GM10248 (cell line): Measurements from ENCODE around the gene PLEKHF1.
"Not testable (repeated sequence)": the region's sequence is repeated elsewhere in the genome, so short reads cannot be mapped to it uniquely, and the experiment has no call there.

Experiments
- CTCF ChIA-PET: fragments of 300-600 bp; sonication (Branson Sonifier 250); formaldehyde crosslinking; extraction: SDS; loops from one replicate; lab custom pipeline; 2021; ENCODE audit warnings: antibody characterized with exemption; lab: Yijun Ruan, JAX
- POLR2A ChIA-PET: fragments of 350-650 bp; sonication (Branson Sonifier 250); formaldehyde crosslinking; extraction: SDS; loops from one replicate; lab custom pipeline; 2020; ENCODE audit warnings: antibody characterized with exemption; lab: Yijun Ruan, JAX
- DNase-seq: peaks from one replicate; pipeline ENCODE4 v3.0.0; 2012; ENCODE audit errors: extremely low spot score
- TF ChIP-seq, protein P1 (sequence below): IDR thresholded peaks from 2 replicates; pipeline ENCODE4 v1.5.1; 2012; ENCODE audit warnings: mild to moderate bottlenecking, low read depth; ENCODE audit errors: extremely low read depth, missing control alignments, control extremely low read depth

PLEKHF1 gene

DNA sequence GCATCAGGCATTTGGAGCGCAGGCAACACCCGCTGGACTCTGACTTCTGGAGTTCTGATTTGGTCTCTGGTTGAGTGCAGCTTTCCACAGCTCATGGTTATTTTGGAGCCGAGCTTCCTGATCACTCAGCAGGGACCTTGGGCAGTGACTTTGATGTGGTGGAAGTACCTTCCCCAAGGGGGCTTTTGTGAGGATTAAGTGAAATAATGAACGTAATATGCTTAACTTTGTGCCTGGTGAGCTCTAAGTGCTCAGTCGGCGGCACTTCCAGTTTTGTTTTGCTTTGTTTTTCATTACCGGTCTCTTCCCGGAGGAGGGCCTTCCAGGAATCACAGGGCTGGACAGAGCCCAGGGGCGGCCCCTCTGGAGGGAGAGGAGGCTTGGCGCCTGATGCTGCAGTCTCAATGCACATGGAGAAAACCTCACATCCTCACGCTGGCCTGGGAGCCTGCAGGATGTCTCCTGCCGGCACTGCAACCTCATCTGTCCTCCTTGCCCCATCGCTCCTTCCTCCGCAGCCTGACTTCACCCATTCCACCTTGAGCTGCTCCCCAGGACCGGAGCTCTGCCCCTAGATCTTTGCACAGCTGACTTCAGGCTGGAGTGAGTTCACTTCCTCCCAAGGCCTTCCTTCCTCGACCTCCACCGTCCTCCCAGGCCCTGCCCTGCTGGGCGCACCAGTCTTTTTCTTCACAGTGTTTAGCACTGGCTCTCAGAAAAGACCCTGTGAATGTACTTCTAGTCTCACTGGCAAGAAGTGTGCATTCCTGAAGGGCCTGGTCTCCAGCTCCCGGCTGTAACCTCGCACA lies 1.5 kb downstream of the PLEKHF1 start:
- TF ChIP-seq, protein P1, sequence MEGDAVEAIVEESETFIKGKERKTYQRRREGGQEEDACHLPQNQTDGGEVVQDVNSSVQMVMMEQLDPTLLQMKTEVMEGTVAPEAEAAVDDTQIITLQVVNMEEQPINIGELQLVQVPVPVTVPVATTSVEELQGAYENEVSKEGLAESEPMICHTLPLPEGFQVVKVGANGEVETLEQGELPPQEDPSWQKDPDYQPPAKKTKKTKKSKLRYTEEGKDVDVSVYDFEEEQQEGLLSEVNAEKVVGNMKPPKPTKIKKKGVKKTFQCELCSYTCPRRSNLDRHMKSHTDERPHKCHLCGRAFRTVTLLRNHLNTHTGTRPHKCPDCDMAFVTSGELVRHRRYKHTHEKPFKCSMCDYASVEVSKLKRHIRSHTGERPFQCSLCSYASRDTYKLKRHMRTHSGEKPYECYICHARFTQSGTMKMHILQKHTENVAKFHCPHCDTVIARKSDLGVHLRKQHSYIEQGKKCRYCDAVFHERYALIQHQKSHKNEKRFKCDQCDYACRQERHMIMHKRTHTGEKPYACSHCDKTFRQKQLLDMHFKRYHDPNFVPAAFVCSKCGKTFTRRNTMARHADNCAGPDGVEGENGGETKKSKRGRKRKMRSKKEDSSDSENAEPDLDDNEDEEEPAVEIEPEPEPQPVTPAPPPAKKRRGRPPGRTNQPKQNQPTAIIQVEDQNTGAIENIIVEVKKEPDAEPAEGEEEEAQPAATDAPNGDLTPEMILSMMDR, result no peak
- ChIA-PET POLR2A (no interaction called here), CTCF (interaction anchor here (1.0 to 8.7 kb wide), 7 partner anchors 11 to 61 kb away, joined by 3 to 58 read pairs (median 8); partner anchors contain the start of genes C19orf12 and POP4)
- DNase-seq, result no peak

DNA sequence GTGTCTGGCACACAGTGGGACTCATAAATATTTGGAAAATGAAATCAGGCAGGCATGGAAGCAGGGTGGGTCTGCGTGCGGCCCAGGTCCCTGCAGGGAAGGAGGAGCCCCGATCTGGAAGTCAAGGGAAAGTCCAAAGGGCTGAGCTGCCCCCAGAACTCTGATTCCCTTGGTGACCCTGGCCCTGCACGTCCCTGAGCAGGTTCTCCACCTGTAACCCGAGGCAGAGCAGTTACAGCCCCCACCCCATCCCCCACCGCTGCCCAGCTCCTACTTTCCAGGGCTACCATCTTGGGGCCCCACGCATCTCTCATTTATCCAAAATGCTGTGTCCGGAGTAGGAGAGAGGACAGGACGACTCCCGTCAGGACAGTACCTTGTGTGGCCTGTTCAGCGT lies 2.1 kb downstream of the PLEKHF1 start:
- ChIA-PET CTCF (interaction anchor here (1.4 to 8.7 kb wide), 6 partner anchors 24 to 206 kb away, joined by 4 to 58 read pairs (median 18); partner anchors contain the start of genes C19orf12 and POP4), POLR2A (no interaction called here)
- DNase-seq, result no peak
- TF ChIP-seq, protein P1, result no peak

DNA sequence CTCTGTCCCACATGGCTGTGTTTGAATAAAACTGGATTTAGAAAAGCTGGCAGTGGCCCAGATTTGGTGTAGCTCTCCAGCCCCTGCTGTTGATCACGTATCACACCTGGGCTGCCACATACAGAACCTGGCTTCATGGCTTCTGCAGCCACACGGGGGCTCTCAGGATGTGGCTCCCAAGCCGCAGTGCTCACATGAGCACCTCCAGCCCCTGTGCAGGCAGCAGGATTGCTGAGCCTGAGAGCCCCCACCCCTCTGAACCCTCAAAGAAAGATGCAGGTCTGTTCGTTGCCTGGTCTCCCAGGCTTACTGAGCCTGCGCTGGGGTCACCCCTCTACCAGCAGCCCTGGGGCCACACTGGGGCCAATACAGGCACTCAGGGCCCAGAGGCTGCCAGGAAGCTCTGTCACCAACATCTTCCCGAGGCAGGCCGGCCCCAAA lies 2.7 kb downstream of the PLEKHF1 start:
- TF ChIP-seq, protein P1, result peak; percentile 36
- ChIA-PET CTCF (interaction anchor here (1.0 to 8.7 kb wide), 7 partner anchors 10 to 206 kb away, joined by 3 to 58 read pairs (median 8); partner anchors contain the start of gene C19orf12), POLR2A (interaction anchor here (0.9 to 1.0 kb wide), 2 partner anchors 55 to 62 kb away, joined by 3 read pairs; partner anchors contain the start of gene POP4)
- DNase-seq, result no peak

DNA sequence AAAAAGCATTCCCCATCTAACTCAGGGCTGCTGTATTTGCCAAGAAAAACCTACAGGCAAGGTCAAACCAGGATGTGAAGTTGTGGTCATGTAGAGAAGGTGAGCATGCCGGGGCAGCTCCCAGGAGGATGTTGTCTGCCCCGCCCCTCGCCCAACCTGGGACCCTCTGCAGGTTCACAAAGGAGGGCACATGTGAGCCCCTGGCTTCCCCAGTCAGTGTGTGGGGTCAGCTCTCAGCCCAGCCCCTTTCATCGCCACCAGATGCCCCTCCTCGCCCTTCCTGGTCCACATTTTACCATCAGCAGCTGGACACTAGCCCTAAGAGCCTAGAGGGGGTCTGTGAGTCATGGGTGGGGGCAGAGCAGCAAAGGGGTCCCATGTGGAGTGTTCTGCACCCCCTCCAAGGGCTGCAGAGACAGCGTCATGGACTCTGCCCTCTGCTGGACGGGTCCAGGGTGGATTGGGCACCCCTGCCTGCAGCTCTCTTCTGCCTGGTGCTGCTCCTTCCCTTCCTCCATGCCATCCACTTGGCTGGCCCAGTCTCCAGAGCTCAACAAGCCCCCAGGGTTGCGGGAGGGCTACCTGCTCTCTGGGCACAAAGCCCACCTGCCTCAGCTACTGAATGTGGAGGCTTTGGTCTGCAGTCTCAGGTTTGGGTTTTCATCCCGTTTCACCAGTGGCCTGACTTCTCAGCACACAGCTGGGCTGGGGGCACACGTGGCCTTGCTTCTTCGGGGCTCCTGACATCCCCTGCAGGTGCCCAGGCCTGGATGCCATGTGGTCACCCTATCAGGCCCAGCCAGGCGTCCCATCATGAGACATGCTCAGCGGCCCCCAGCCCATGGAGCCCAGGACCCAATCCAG lies 3.7 kb downstream of the PLEKHF1 start:
- ChIA-PET POLR2A (interaction anchor here (0.6 to 1.0 kb wide), 3 partner anchors 56 to 71 kb away, joined by 3 read pairs; partner anchors contain the start of gene POP4), CTCF (interaction anchor here (1.0 to 8.7 kb wide), 7 partner anchors 11 to 205 kb away, joined by 3 to 58 read pairs (median 8); partner anchors contain the start of gene C19orf12)
- TF ChIP-seq, protein P1, result peak; percentile 17
- DNase-seq, result no peak

DNA sequence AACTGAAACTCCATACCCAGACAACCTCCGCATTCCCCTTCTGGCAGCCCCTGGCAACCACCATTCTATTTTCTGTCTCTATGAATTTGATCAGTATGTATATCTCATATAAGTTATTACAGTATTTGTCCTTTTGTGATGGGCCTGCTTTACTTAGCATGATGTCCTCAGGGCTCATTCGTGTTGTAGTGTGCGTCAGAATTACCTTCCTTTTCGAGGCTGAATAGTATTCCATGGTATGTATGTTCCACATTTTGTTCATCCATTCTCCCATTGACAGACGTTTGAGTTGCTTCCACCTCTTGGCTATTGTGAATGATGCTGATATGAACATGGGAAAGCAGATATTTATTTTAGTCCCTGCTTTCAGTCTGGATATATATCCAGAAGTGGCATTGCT lies 5.0 kb downstream of the PLEKHF1 start:
- no peak for DNase-seq
- ChIA-PET CTCF (no interaction called here), POLR2A (no interaction called here)
- TF ChIP-seq, protein P1, result no peak

DNA sequence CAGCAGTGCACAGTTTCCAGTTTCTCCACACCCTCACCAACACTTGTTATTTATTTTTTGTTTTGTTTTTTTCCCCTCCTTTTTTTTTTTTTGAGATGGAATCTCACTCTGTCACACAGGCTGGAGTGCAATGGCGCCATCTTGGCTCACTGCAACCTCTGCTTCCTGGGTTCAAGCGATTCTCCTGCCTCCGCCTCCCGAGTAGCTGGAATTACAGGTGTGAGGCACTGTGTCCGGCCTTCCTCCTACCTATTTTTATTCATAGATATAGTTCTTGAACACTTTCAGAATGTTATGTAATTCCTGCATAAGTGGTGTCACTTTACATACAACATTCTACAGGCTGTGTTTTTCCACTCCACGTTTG lies 5.7 kb downstream of the PLEKHF1 start:
- DNase-seq, result not testable (repeated sequence)
- ChIA-PET POLR2A (interaction anchor here (1.1 to 1.2 kb wide), 2 partner anchors 44 to 45 kb away, joined by 3 to 4 read pairs; partner anchors contain the start of gene C19orf12), CTCF (interaction anchor here (0.6 to 5.5 kb wide), 14 partner anchors 7 to 187 kb away, joined by 3 to 51 read pairs (median 6); partner anchors contain the start of genes C19orf12 and POP4)
